Prostate gland (tissue), 2 donors: Measurements from ENCODE around the gene COLEC12. TPM values are rescaled to one million over a fixed set of nuclear protein-coding genes. Genes with fewer than 3 reads are reported as not detected.

ENCODE experiments used
- DNase-seq: peaks from one replicate; pipeline ENCODE4 v3.0.0-alpha.2; 2019; ENCODE audit warnings: low spot score
- H3K27ac ChIP-seq, 2 donors: fragments of 200-600 bp; sonication (generic); 2 replicates each; pipeline ENCODE4 v1.5.1; 2017 to 2019
- H3K27me3 ChIP-seq: fragments of 200-600 bp; sonication (generic); replicated peaks from 2 replicates; pipeline ENCODE4 v1.5.1; 2019; ENCODE audit not compliant: insufficient read depth
- H3K36me3 ChIP-seq, 2 donors: fragments of 200-600 bp; sonication (generic); 1 replicate in 1 of 2; 2 replicates in 1 of 2; pipeline versions ENCODE4 v1.5.1 to v1.8.1; 2017 to 2019
- H3K4me1 ChIP-seq: fragments of 200-600 bp; sonication (generic); replicated peaks from 2 replicates; pipeline ENCODE4 v1.5.1; 2019
- H3K4me3 ChIP-seq, 2 donors: fragments of 200-600 bp; sonication (generic); 2 replicates each; pipeline ENCODE4 v1.5.1; 2017 to 2019
- H3K9me3 ChIP-seq: fragments of 200-600 bp; sonication (generic); 2 replicates; pipeline ENCODE4 v1.5.1; 2017
- POLR2A ChIP-seq: fragments of 450-650 bp; IDR thresholded peaks from one replicate; pipeline ENCODE4 v1.6.1; 2016; ENCODE audit warnings: antibody characterized with exemption, mild to moderate bottlenecking
- POLR2AphosphoS5 ChIP-seq: sonication (generic); formaldehyde crosslinking; IDR thresholded peaks from one replicate; pipeline ENCODE4 v1.6.1; 2017; ENCODE audit warnings: antibody characterized with exemption
- WGBS: methylation state at CpG from one replicate; pipeline ENCODE4 v1.1.5; 2018; 5-methylcytosine and 5-hydroxymethylcytosine counted together
- intact Hi-C: fragments of 100-400 bp; cut with DNase I; formaldehyde crosslinking; loops from one replicate; pipeline ENCODE4 v1.14.2; 2022
- total RNA-seq, 2 donors: library from RNA; depleted of rRNA; stranded (reverse); fragments of >200 nt; gene quantifications; one replicate each; pipeline ENCODE4 v1.1.0, GENCODE V29; 2016
- TF ChIP-seq, protein P1 (sequence below), 4 experiments: fragments of 200-600 bp in 2 of 4; fragments of 450-650 bp in 2 of 4; sonication (generic) in 2 of 4; IDR thresholded peaks; 1 replicate in 3 of 4; 2 replicates in 1 of 4; pipeline ENCODE4 v1.5.1; 2016 to 2019; ENCODE audit warnings: antibody characterized with exemption in 4 of 4, mild to moderate bottlenecking in 2 of 4, moderate library complexity in 2 of 4

COLEC12 gene
- total RNA-seq, 2 donors from 2014 or later = 11.1 to 35.0 TPM

DNA sequence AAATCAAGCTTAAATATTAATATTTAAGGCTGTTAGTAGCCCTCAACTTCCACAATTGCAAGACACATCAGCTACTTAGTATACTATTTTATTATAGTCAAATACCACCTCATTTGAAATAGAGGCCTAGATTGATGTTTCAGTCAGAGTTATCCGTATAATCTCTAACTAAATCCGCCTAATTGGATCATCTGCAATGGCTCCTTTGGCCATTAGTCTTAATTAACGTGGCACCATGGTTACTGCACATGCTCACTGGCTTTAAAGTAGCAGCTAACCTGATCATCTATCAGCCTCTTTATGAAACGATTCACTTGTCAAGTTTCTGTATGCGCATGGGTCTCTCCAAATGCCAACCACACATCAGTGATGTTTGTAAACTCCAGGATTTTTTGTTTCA lies 112.3 kb downstream of the COLEC12 start:
- peaks cover 2% of the 10 kb centered on the region for H3K4me1 ChIP-seq
- H3K27me3 ChIP-seq = no peaks in the 10 kb centered on the region
- TF ChIP-seq POLR2A (no peak), POLR2AphosphoS5 (no peak)
- TF ChIP-seq, protein P1, sequence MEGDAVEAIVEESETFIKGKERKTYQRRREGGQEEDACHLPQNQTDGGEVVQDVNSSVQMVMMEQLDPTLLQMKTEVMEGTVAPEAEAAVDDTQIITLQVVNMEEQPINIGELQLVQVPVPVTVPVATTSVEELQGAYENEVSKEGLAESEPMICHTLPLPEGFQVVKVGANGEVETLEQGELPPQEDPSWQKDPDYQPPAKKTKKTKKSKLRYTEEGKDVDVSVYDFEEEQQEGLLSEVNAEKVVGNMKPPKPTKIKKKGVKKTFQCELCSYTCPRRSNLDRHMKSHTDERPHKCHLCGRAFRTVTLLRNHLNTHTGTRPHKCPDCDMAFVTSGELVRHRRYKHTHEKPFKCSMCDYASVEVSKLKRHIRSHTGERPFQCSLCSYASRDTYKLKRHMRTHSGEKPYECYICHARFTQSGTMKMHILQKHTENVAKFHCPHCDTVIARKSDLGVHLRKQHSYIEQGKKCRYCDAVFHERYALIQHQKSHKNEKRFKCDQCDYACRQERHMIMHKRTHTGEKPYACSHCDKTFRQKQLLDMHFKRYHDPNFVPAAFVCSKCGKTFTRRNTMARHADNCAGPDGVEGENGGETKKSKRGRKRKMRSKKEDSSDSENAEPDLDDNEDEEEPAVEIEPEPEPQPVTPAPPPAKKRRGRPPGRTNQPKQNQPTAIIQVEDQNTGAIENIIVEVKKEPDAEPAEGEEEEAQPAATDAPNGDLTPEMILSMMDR (IDR thresholded peaks at IDR 0.05) = no peak
- 97% methylated on average over 5 of the region's 5 CpGs for WGBS
- H3K27ac ChIP-seq = no peak overlapping the region
- intact Hi-C loops = no loop called here
- no peak for DNase-seq
- no peak overlapping the region for H3K4me3 ChIP-seq
- H3K9me3 ChIP-seq = no peaks in the 10 kb centered on the region
- H3K36me3 ChIP-seq = no peaks in the 10 kb centered on the region

DNA sequence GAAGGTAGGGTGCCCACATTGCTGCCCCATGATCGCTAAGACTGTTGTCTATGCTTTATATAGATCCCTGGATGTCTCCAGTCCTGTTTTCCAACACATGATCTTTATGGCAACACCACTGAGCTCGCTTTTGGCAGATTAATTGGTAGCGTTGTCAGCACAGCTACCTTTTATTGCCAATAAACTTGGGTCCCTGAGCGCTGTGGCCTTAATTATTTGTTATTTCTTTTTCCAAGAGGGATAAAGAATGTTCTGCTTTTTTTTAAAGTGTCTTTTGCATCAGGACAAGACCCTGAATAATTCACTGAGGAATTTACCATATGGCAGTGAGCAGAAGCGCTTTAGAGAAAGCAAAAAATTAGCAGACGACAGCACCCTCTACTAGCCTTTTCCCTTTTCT lies 113.5 kb downstream of the COLEC12 start:
- Histone ChIP-seq H3K27ac (no peak overlapping the region), H3K27me3 (no peaks in the 10 kb centered on the region), H3K4me3 (no peak overlapping the region), H3K36me3 (no peaks in the 10 kb centered on the region), H3K4me1 (no peaks in the 10 kb centered on the region), H3K9me3 (no peaks in the 10 kb centered on the region)
- intact Hi-C loops = no loop called here
- WGBS = 39% methylated on average over 6 of the region's 6 CpGs
- TF ChIP-seq POLR2A (no peak), POLR2AphosphoS5 (peak; percentile 71)
- TF ChIP-seq, protein P1 (IDR thresholded peaks at IDR 0.05) = no peak
- DNase-seq = peak; percentile 26

DNA sequence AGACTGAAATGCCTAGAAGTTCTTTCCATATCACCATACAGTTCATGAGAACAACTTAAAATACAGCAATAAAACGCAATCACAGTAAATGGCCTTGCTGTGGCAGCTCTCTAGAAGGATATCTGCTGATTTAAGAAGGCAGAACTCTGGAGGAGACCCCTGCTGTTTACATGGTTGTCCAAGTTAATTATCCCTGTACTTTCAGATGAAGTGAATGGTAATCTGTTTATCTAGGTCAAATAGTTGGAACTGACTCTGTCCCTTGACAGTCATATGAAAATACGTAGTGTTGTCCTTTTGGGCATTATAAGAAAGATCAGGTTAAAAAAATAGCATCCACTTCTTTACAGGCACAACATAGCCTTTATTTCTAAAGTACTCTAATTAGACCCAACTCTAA lies 115.6 kb downstream of the COLEC12 start:
- 80% methylated on average over 2 of the region's 2 CpGs for WGBS
- intact Hi-C loops = no loop called here
- no peak for DNase-seq

DNA sequence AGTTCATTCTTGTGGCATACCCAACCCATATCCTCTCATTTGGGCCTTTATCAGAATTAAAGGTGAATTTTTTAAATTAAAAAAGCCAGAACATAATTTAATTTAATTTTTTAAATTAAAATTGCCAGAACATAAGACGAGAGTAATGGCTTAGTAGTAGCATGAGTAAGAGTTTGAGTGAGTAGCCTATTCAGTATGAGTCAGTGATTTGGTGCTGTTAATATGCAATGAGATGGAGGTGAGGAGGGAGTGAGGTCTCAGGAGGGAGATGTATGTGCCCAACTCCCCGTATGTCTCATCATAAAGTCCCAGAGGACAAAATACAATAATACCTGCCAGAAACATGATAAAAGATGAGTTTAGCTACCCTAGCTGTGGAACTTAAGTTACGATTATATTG lies 117.4 kb downstream of the COLEC12 start:
- no peak overlapping the region for H3K27ac ChIP-seq
- no peaks in the 10 kb centered on the region for H3K27me3 ChIP-seq
- WGBS = 92% methylated on average over 3 of the region's 3 CpGs
- no peaks in the 10 kb centered on the region for H3K9me3 ChIP-seq
- DNase-seq = no peak
- intact Hi-C loops = no loop called here
- TF ChIP-seq POLR2A (no peak), POLR2AphosphoS5 (no peak)
- TF ChIP-seq, protein P1 (IDR thresholded peaks at IDR 0.05) = no peak
- no peak overlapping the region for H3K4me3 ChIP-seq
- no peaks in the 10 kb centered on the region for H3K36me3 ChIP-seq
- H3K4me1 ChIP-seq = no peaks in the 10 kb centered on the region

More for the DNA sequence above, 115.6 kb downstream of the COLEC12 start:
- no peaks in the 10 kb centered on the region for H3K27me3 ChIP-seq
- TF ChIP-seq POLR2A = no peak
- no peak for TF ChIP-seq POLR2AphosphoS5
- TF ChIP-seq, protein P1 (IDR thresholded peaks at IDR 0.05) = no peak
- H3K27ac ChIP-seq = no peak overlapping the region
- no peaks in the 10 kb centered on the region for H3K4me1 ChIP-seq
- no peak overlapping the region for H3K4me3 ChIP-seq
- no peaks in the 10 kb centered on the region for H3K9me3 ChIP-seq
- H3K36me3 ChIP-seq = no peaks in the 10 kb centered on the region

- H3K27ac ChIP-seq = no peak overlapping the region
- TF ChIP-seq POLR2AphosphoS5 = no peak
- no peak for TF ChIP-seq POLR2A
- TF ChIP-seq, protein P1 (IDR thresholded peaks at IDR 0.05) = no peak
- H3K4me1 ChIP-seq = no peaks in the 10 kb centered on the region
- no peak for DNase-seq
- no peak overlapping the region for H3K4me3 ChIP-seq
- no peaks in the 10 kb centered on the region for H3K36me3 ChIP-seq
- no peaks in the 10 kb centered on the region for H3K9me3 ChIP-seq
- H3K27me3 ChIP-seq = no peaks in the 10 kb centered on the region
- 60% methylated on average over 3 of the region's 3 CpGs for WGBS
- intact Hi-C loops = no loop called here
Measured at GRCh38 chr18:382423-382984, 118.0 kb downstream of the COLEC12 start.
